ENCODE measurements around the gene NSUN4.

GRCh38 chr1:46342084-46342656 lies 1.6 kb downstream of the NSUN4 start:
- TF ChIP-seq CTCF (IDR thresholded peaks at IDR 0.05) (no peak), POLR2A (IDR thresholded peaks at IDR 0.05) (no peak)
